Embryonic facial prominence (tissue), 1 donor: ENCODE data around the gene IFIT1B.
"Not testable (repeated sequence)": the region's sequence is repeated elsewhere in the genome, so short reads cannot be mapped to it uniquely, and the experiment has no call there.

ENCODE experiments used
- DNase-seq: peaks from one replicate; pipeline ENCODE4 v3.0.0-alpha.2; 2016; ENCODE audit errors: extremely low spot score

Gene IFIT1B

GRCh38 chr10:89384474-89385340 lies 6.9 kb downstream of the IFIT1B start:
- DNase-seq, result no peak

GRCh38 chr10:89388806-89389205 lies 10.9 kb downstream of the IFIT1B start:
- no peak for DNase-seq

- peak; percentile 29 for DNase-seq
Measured at GRCh38 chr10:89389254-89389653, 11.4 kb downstream of the IFIT1B start.

GRCh38 chr10:89390476-89391225 lies 12.8 kb downstream of the IFIT1B start:
- no peak for DNase-seq

- not testable (repeated sequence) for DNase-seq
Measured at GRCh38 chr10:89391226-89391576, 13.3 kb downstream of the IFIT1B start.

GRCh38 chr10:89391907-89392756 lies 14.3 kb downstream of the IFIT1B start, which contains the start of gene IFIT1:
Gene IFIT1 (plus strand): TSS chr10:89392623. CDS start chr10:89392713, 90 bp downstream.
- DNase-seq, result peak; percentile 79

GRCh38 chr10:89392974-89393373 lies 15.1 kb downstream of the IFIT1B start:
- DNase-seq, result no peak

GRCh38 chr10:89393898-89394297 lies 16.0 kb downstream of the IFIT1B start:
- no peak for DNase-seq

- no peak for DNase-seq
Measured at GRCh38 chr10:89395141-89395540, 17.3 kb downstream of the IFIT1B start.

GRCh38 chr10:89398003-89398749 lies 20.3 kb downstream of the IFIT1B start:
- no peak for DNase-seq

GRCh38 chr10:89399956-89400355 lies 22.1 kb downstream of the IFIT1B start:
- DNase-seq, result no peak

- DNase-seq, result no peak
Measured at GRCh38 chr10:89403043-89403442, 25.2 kb downstream of the IFIT1B start.

GRCh38 chr10:89404104-89405047 lies 26.5 kb downstream of the IFIT1B start:
- no peak for DNase-seq

GRCh38 chr10:89406178-89406577 lies 28.3 kb downstream of the IFIT1B start:
- not testable (repeated sequence) for DNase-seq

- DNase-seq, result not testable (repeated sequence)
Measured at GRCh38 chr10:89407792-89408191, 29.9 kb downstream of the IFIT1B start.

GRCh38 chr10:89409282-89409681 lies 31.4 kb downstream of the IFIT1B start:
- DNase-seq, result not testable (repeated sequence)

- DNase-seq, result not testable (repeated sequence)
Measured at GRCh38 chr10:89410551-89410950, 32.7 kb downstream of the IFIT1B start.

GRCh38 chr10:89411135-89411534 lies 33.3 kb downstream of the IFIT1B start:
- DNase-seq, result not testable (repeated sequence)

GRCh38 chr10:89412276-89412675 lies 34.4 kb downstream of the IFIT1B start:
- DNase-seq, result not testable (repeated sequence)

GRCh38 chr10:89413398-89413912 lies 35.6 kb downstream of the IFIT1B start:
- no peak for DNase-seq
